HepG2 (cell line): ENCODE data around the gene ABL2. TPM values are rescaled to one million over a fixed set of nuclear protein-coding genes. Genes with fewer than 3 reads are reported as not detected.

ENCODE experiments used
- ATAC-seq: fragments of 200-7000 bp; cut with Tn5 transposase; 3 replicates; pipeline ENCODE4 v1.9.1; 2020; ENCODE audit warnings: mild to moderate bottlenecking, moderate library complexity
- BruUV-seq: library from RNA; stranded (reverse); fragments of 400-500 nt; replicated peaks from 2 replicates; lab custom pipeline; 2021; lab: Mats Ljungman, UMichigan
- CTCF ChIA-PET: fragments of 300-600 bp; formaldehyde crosslinking; extraction: SDS; loops from one replicate; lab custom pipeline; 2021; ENCODE audit warnings: low total read pairs, inconsistent platforms, low intra/inter-chr PET ratio; lab: Yijun Ruan, JAX
- POLR2A ChIA-PET: fragments of 350-600 bp; sonication (Branson Sonifier 250); formaldehyde crosslinking; loops from one replicate; lab custom pipeline; 2020; ENCODE audit warnings: antibody characterized with exemption, inconsistent platforms; lab: Yijun Ruan, JAX
- DNase-seq: peaks from one replicate; pipeline ENCODE4 v3.0.0-alpha.2; 2015; ENCODE audit warnings: low spot score
- FAIRE-seq: peaks from 3 replicates; lab custom pipeline; 2011; peaks lifted over from hg19 to GRCh38; lab: Jason Lieb, UNC
- H2AFZ ChIP-seq: one replicate; pipeline ENCODE4 v1.6.1; 2011; ENCODE audit warnings: low read length, inconsistent platforms
- H3K27ac ChIP-seq: fragments of 300-600 bp; 3 replicates; pipeline ENCODE4 v1.8.0; 2011; ENCODE audit warnings: mixed run types, mild to moderate bottlenecking, mixed read lengths, low read length, inconsistent platforms; ENCODE audit not compliant: insufficient read depth; ENCODE audit errors: extremely low read length
- H3K27me3 ChIP-seq, 2 experiments: fragments of 200-600 bp in 1 of 2; 2 replicates in 1 of 2; 3 replicates in 1 of 2; pipeline versions ENCODE4 v1.6.0 to v1.8.0; 2011; ENCODE audit warnings: low read length in 2 of 2, mild to moderate bottlenecking in 2 of 2, moderate library complexity in 2 of 2, inconsistent platforms in 1 of 2; ENCODE audit not compliant: insufficient read depth in 2 of 2, control insufficient read depth in 1 of 2
- H3K36me3 ChIP-seq, 2 experiments: fragments of 200-600 bp in 1 of 2; replicated peaks in 1 of 2; 2 replicates in 1 of 2; 3 replicates in 1 of 2; pipeline versions ENCODE4 v1.5.1 to v1.8.0; 2011; ENCODE audit warnings: low read length in 2 of 2, inconsistent platforms in 1 of 2; ENCODE audit not compliant: insufficient read depth in 2 of 2, control insufficient read depth in 1 of 2
- H3K4me1 ChIP-seq: 2 replicates; pipeline ENCODE4 v1.5.1; 2012; ENCODE audit warnings: low read length, inconsistent platforms; ENCODE audit not compliant: insufficient read depth
- H3K4me2 ChIP-seq: 2 replicates; pipeline ENCODE4 v1.6.0; 2011; ENCODE audit warnings: low read depth, low read length, inconsistent platforms
- H3K4me3 ChIP-seq, 3 experiments: fragments of 200-600 bp in 1 of 3; sonication (generic), shearing (Covaris generic) in 1 of 3; replicated peaks in 1 of 3; 2 replicates each; pipeline ENCODE4 v1.5.1; 2011 to 2016; ENCODE audit warnings: low read length in 3 of 3, inconsistent platforms in 2 of 3, low read depth in 2 of 3, mild to moderate bottlenecking in 2 of 3, control low read depth in 1 of 3, mixed read lengths in 1 of 3; ENCODE audit not compliant: insufficient read depth in 1 of 3
- H3K79me2 ChIP-seq: one replicate; pipeline ENCODE4 v1.6.1; 2011; ENCODE audit warnings: low read length, inconsistent platforms; ENCODE audit not compliant: insufficient read depth
- H3K9ac ChIP-seq: 2 replicates; pipeline ENCODE4 v1.6.0; 2011; ENCODE audit warnings: mild to moderate bottlenecking, low read depth, low read length, inconsistent platforms; ENCODE audit not compliant: insufficient read depth
- H3K9me3 ChIP-seq: 2 replicates; pipeline ENCODE4 v1.5.1; 2012; ENCODE audit warnings: mild to moderate bottlenecking, low read length
- H4K20me1 ChIP-seq: 2 replicates; pipeline ENCODE4 v1.6.0; 2011; ENCODE audit warnings: inconsistent platforms, mild to moderate bottlenecking, low read length, moderate library complexity; ENCODE audit not compliant: insufficient read depth
- ARNT ChIP-seq: fragments of 450-650 bp; IDR thresholded peaks from 2 replicates; pipeline ENCODE4 v1.6.1; 2017
- CEBPB ChIP-seq: IDR thresholded peaks from 2 replicates; pipeline ENCODE4 v1.6.1; 2011; ENCODE audit warnings: low read depth, low read length, improper control_type of control experiment, borderline replicate concordance
- DZIP1 ChIP-seq: sonication (generic); formaldehyde crosslinking; IDR thresholded peaks from 2 replicates; pipeline ENCODE4 v1.5.0; 2020; ENCODE audit warnings: mild to moderate bottlenecking, missing genetic modification reagents
- IKZF5 ChIP-seq: IDR thresholded peaks from 2 replicates; pipeline ENCODE4 v1.6.1; 2018; ENCODE audit warnings: missing genetic modification reagents, mild to moderate bottlenecking, missing compliant biosample characterization
- NCOA1 ChIP-seq: sonication (generic); formaldehyde crosslinking; IDR thresholded peaks from 2 replicates; pipeline ENCODE4 v1.9.0; 2021; ENCODE audit warnings: missing genetic modification reagents
- SKIL ChIP-seq: sonication (generic); formaldehyde crosslinking; IDR thresholded peaks from 2 replicates; pipeline ENCODE4 v1.8.0; 2022; ENCODE audit warnings: missing genetic modification reagents, mild to moderate bottlenecking, moderate library complexity, borderline replicate concordance
- YEATS2 ChIP-seq: sonication (generic); formaldehyde crosslinking; IDR thresholded peaks from 2 replicates; pipeline ENCODE4 v1.4.0; 2020; ENCODE audit warnings: missing genetic modification reagents, borderline replicate concordance
- ZBTB20 ChIP-seq: sonication (generic); formaldehyde crosslinking; IDR thresholded peaks from 2 replicates; pipeline ENCODE4 v1.8.1; 2023; ENCODE audit warnings: missing genetic modification reagents, low read depth, mild to moderate bottlenecking, borderline replicate concordance
- ZBTB34 ChIP-seq: sonication (generic); formaldehyde crosslinking; IDR thresholded peaks from 2 replicates; pipeline ENCODE4 v1.8.0; 2022; ENCODE audit warnings: mild to moderate bottlenecking, missing genetic modification reagents
- ZNF160 ChIP-seq: sonication (generic); formaldehyde crosslinking; IDR thresholded peaks from 2 replicates; pipeline ENCODE4 v1.8.0; 2022; ENCODE audit warnings: mild to moderate bottlenecking, inconsistent platforms, missing genetic modification reagents
- ZNF512 ChIP-seq: sonication (generic); formaldehyde crosslinking; IDR thresholded peaks from 2 replicates; pipeline ENCODE4 v1.4.0; 2020; ENCODE audit warnings: mild to moderate bottlenecking, missing genetic modification reagents
- WGBS: methylation state at CpG from one replicate; pipeline ENCODE4 v1.1.6; 2017; ENCODE audit warnings: low lambda C conversion rate; 5-methylcytosine and 5-hydroxymethylcytosine counted together
- in situ Hi-C: cut with HindIII; loops from 2 replicates; pipeline ENCODE4 v1.10.0; 2017; ENCODE audit warnings: low pct_unique_long_range_greater_than_20kb; ENCODE audit not compliant: extremely low pct_ligation_motif_present
- intact Hi-C: fragments of 100-400 bp; cut with micrococcal nuclease; formaldehyde crosslinking; loops from one replicate; pipeline ENCODE4 v1.10.0; 2022; ENCODE audit not compliant: unreplicated experiment
- polyA plus RNA-seq, 8 experiments: library from polyadenylated mRNA; depleted of rRNA in 3 of 8; stranded (reverse) in 7 of 8; unstranded in 1 of 8; fragments of >200 nt; fragmentation: Illumina TruSeq in 4 of 8; extraction: Trizol in 4 of 8; gene quantifications; 2 replicates each; pipeline versions ENCODE4 v1.2.1 to v1.2.3, GENCODE V29; 2011 to 2016; ENCODE audit warnings: low read depth in 4 of 8, missing spikeins in 1 of 8, mixed read lengths in 1 of 8; ENCODE audit not compliant: insufficient read depth in 1 of 8
- total RNA-seq, 5 experiments: library from RNA; depleted of rRNA; stranded (reverse); fragments of >200 nt; fragmentation: Illumina TruSeq; extraction: Trizol; gene quantifications; 2 replicates each; pipeline ENCODE4 v1.2.3, GENCODE V29; 2016; ENCODE audit warnings: low read depth in 1 of 5

ABL2 gene
- total and polyA plus RNA-seq, 2 of the 13 experiments (the other 11 are each of a cell fraction or from before 2014, with no cell fraction given), result 5.8 to 6.0 TPM

GRCh38 chr1:179146476-179146875 is 83.0 kb downstream of the ABL2 start (continued):
- TF ChIP-seq ZNF512 (CRISPR knock-in tag), result no peak
- TF ChIP-seq, all 625 proteins: peak for 0

GRCh38 chr1:179145521-179145920 is 84.0 kb downstream of the ABL2 start:
- TF ChIP-seq YEATS2 (no peak), ZBTB34 (CRISPR knock-in tag) (no peak), NCOA1 (CRISPR knock-in tag) (no peak), ZNF160 (no peak), SKIL (CRISPR knock-in tag) (no peak), ARNT (no peak), ZBTB20 (CRISPR knock-in tag) (no peak), IKZF5 (no peak), CEBPB (no peak), DZIP1 (CRISPR knock-in tag) (no peak)
- intact Hi-C loops (no loop called here), in situ Hi-C loops (no loop called here)
- FAIRE-seq (no peak), DNase-seq (no peak), ATAC-seq (no peak)
- H2AFZ ChIP-seq, result no peak overlapping the region
- no TSS peak for BruUV-seq
- no peaks in the 10 kb centered on the region for H3K9me3 ChIP-seq
- H3K27me3 ChIP-seq, result no peaks in the 10 kb centered on the region
- H3K9ac ChIP-seq, result no peak overlapping the region
- no peaks in the 10 kb centered on the region for H4K20me1 ChIP-seq
- H3K27ac ChIP-seq, result no peak overlapping the region
- 100% methylated on average over 3 of the region's 3 CpGs for WGBS
- H3K4me2 ChIP-seq, result no peak overlapping the region
- peaks cover 20% of the 10 kb centered on the region for H3K4me1 ChIP-seq
- no peaks in the 10 kb centered on the region for H3K36me3 ChIP-seq
- ChIA-PET CTCF (no interaction called here), POLR2A (no interaction called here)
- peaks cover 25% of the 10 kb centered on the region for H3K79me2 ChIP-seq
- no peak overlapping the region for H3K4me3 ChIP-seq
